Midbrain (tissue), 1 donor: Measurements from ENCODE around the gene EXOC5.
A peak's percentile ranks its signal among the peaks of the same experiment; 100 is the strongest.
"Not testable (repeated sequence)": the region's sequence is repeated elsewhere in the genome, so short reads cannot be mapped to it uniquely, and the experiment has no call there.

Source experiments
- DNase-seq: peaks from one replicate; lab custom pipeline; 2025; lab: John Stamatoyannopoulos, UW

EXOC5 gene

GRCh38 chr14:57259672-57260071 lies 9.0 kb downstream of the EXOC5 start:
- DNase-seq = no peak

GRCh38 chr14:57258221-57258620 lies 10.5 kb downstream of the EXOC5 start:
- DNase-seq = not testable (repeated sequence)

GRCh38 chr14:57254884-57255283 lies 13.8 kb downstream of the EXOC5 start:
- DNase-seq = no peak

GRCh38 chr14:57246933-57247657 lies 21.6 kb downstream of the EXOC5 start:
- no peak for DNase-seq

- DNase-seq = no peak
Measured at GRCh38 chr14:57245941-57246340, 22.8 kb downstream of the EXOC5 start.

- DNase-seq = no peak
Measured at GRCh38 chr14:57244106-57244505, 24.6 kb downstream of the EXOC5 start.

GRCh38 chr14:57243320-57243719 lies 25.4 kb downstream of the EXOC5 start:
- DNase-seq = no peak

- DNase-seq = not testable (repeated sequence)
Measured at GRCh38 chr14:57240115-57240514, 28.6 kb downstream of the EXOC5 start.

- DNase-seq = no peak
Measured at GRCh38 chr14:57232006-57232405, 36.7 kb downstream of the EXOC5 start.

- not testable (repeated sequence) for DNase-seq
Measured at GRCh38 chr14:57228320-57228719, 40.4 kb downstream of the EXOC5 start.

GRCh38 chr14:57227083-57227482 lies 41.6 kb downstream of the EXOC5 start:
- DNase-seq = no peak

GRCh38 chr14:57221931-57222330 lies 46.8 kb downstream of the EXOC5 start:
- DNase-seq = no peak

GRCh38 chr14:57212919-57213318 lies 55.8 kb downstream of the EXOC5 start:
- DNase-seq = no peak

GRCh38 chr14:57209561-57209960 lies 59.1 kb downstream of the EXOC5 start:
- no peak for DNase-seq

GRCh38 chr14:57205938-57206337 lies 62.8 kb downstream of the EXOC5 start:
- no peak for DNase-seq

GRCh38 chr14:57202672-57203071 lies 66.0 kb downstream of the EXOC5 start:
- DNase-seq = not testable (repeated sequence)

GRCh38 chr14:57199921-57200320 lies 68.8 kb downstream of the EXOC5 start:
- no peak for DNase-seq

- peak; percentile 38 for DNase-seq
Measured at GRCh38 chr14:57189070-57189469, 79.6 kb downstream of the EXOC5 start.

GRCh38 chr14:57182760-57183503 lies 85.8 kb downstream of the EXOC5 start:
- no peak for DNase-seq

- no peak for DNase-seq
Measured at GRCh38 chr14:57179273-57179672, 89.4 kb downstream of the EXOC5 start.

GRCh38 chr14:57174466-57174865 lies 94.2 kb downstream of the EXOC5 start:
- no peak for DNase-seq

GRCh38 chr14:57171903-57172302 lies 96.8 kb downstream of the EXOC5 start:
- DNase-seq = no peak

- no peak for DNase-seq
Measured at GRCh38 chr14:57171363-57171762, 97.3 kb downstream of the EXOC5 start.
